Neuronal stem cell (in vitro differentiated cells): ENCODE data around the gene PTGS1. TPM values are rescaled to one million over a fixed set of nuclear protein-coding genes. Genes with fewer than 3 reads are reported as not detected.

Source experiments
- small RNA-seq: library from polyadenylated mRNA; stranded (forward); fragments of <200 nt; extraction: miRNeasy Mini kit (QIAGEN cat#:217004); gene quantifications from one replicate; pipeline ENCODE3, GENCODE V24; 2013; ENCODE audit not compliant: insufficient read depth

PTGS1 gene

Small RNAs within 50 kb of the gene (small RNA-seq; reads per million reads assigned to genes)
- not detected for gene AL162424.1
